Activated CD8-positive, alpha-beta memory T cell treated with anti-CD3 and anti-CD28 coated beads, Interleukin-2, amount 50 U/mL, for 48 hours (primary cell): ENCODE results near the gene PTPRK.

Experiments
- DNase-seq: peaks from one replicate; pipeline ENCODE4 v3.0.0-alpha.2; 2020

PTPRK gene

GRCh38 chr6:128339635-128340450, 180.6 kb downstream of the PTPRK start:
- no peak for DNase-seq

- DNase-seq: no peak
Measured at GRCh38 chr6:128337619-128338018, 182.8 kb downstream of the PTPRK start.

GRCh38 chr6:128336436-128337095, 183.8 kb downstream of the PTPRK start:
- no peak for DNase-seq

- DNase-seq: no peak
Measured at GRCh38 chr6:128335963-128336362, 184.4 kb downstream of the PTPRK start.

- no peak for DNase-seq
Measured at GRCh38 chr6:128333581-128334223, 186.7 kb downstream of the PTPRK start.

- no peak for DNase-seq
Measured at GRCh38 chr6:128327890-128328289, 192.5 kb downstream of the PTPRK start.

GRCh38 chr6:128323011-128323410, 197.4 kb downstream of the PTPRK start:
- DNase-seq: no peak

GRCh38 chr6:128319946-128320345, 200.5 kb downstream of the PTPRK start:
- DNase-seq: no peak

- no peak for DNase-seq
Measured at GRCh38 chr6:128319157-128319556, 201.2 kb downstream of the PTPRK start.

- DNase-seq: no peak
Measured at GRCh38 chr6:128316258-128316929, 204.0 kb downstream of the PTPRK start.

GRCh38 chr6:128314190-128314589, 206.2 kb downstream of the PTPRK start:
- no peak for DNase-seq

GRCh38 chr6:128311944-128312570, 208.3 kb downstream of the PTPRK start:
- no peak for DNase-seq

GRCh38 chr6:128310451-128310850, 209.9 kb downstream of the PTPRK start:
- DNase-seq: no peak

GRCh38 chr6:128307671-128308070, 212.7 kb downstream of the PTPRK start:
- no peak for DNase-seq

GRCh38 chr6:128305976-128306375, 214.4 kb downstream of the PTPRK start:
- no peak for DNase-seq

GRCh38 chr6:128305228-128305627, 215.2 kb downstream of the PTPRK start:
- no peak for DNase-seq

GRCh38 chr6:128303870-128304269, 216.5 kb downstream of the PTPRK start:
- no peak for DNase-seq

- no peak for DNase-seq
Measured at GRCh38 chr6:128302942-128303341, 217.5 kb downstream of the PTPRK start.

- DNase-seq: no peak
Measured at GRCh38 chr6:128295670-128296069, 224.7 kb downstream of the PTPRK start.

GRCh38 chr6:128290221-128290620, 230.2 kb downstream of the PTPRK start:
- DNase-seq: no peak

GRCh38 chr6:128284128-128284527, 236.3 kb downstream of the PTPRK start:
- DNase-seq: no peak

GRCh38 chr6:128282961-128283360, 237.4 kb downstream of the PTPRK start:
- DNase-seq: no peak

- DNase-seq: no peak
Measured at GRCh38 chr6:128280960-128281359, 239.4 kb downstream of the PTPRK start.
